HuH-7 (cell line): Measurements from ENCODE around the gene MKRN1.
A peak's percentile ranks its signal among the peaks of the same experiment; 100 is the strongest.
"Not testable (repeated sequence)": the region's sequence is repeated elsewhere in the genome, so short reads cannot be mapped to it uniquely, and the experiment has no call there.

Source experiments
- DNase-seq: peaks from one replicate; pipeline ENCODE4 v3.0.0; 2011; ENCODE audit warnings: low spot score

MKRN1 gene

GRCh38 chr7:140479062-140479738, at the start of gene MKRN1:
TSS of gene MKRN1 (minus strand) at chr7:140479505. CDS start at chr7:140479344, 161 bp downstream.
- peak; percentile 93 for DNase-seq

GRCh38 chr7:140526787-140527664, 47.7 kb upstream of the MKRN1 start:
- no peak for DNase-seq

DNA sequence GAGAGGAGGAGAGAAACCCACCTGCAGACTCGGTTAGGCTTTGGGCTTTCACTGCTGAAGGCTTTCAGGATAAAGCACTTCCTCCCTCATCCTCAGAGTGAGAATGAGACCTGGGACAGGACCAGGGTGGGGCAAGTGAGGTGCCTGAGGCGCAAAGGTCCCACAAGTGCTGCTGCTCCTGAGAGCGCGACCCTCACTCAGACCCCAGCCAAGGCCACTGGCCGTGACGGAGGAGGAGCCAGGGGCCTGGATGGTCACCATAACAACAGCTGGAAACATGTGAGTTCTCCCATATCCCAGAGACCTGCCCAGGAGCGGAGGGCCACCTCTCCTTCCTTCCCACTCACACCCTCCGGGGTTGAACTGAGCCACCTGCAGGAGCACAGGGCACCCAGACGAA, 46.9 kb upstream of the MKRN1 start:
- no peak for DNase-seq

GRCh38 chr7:140525743-140526142, 46.4 kb upstream of the MKRN1 start:
- no peak for DNase-seq

- DNase-seq = no peak
Observed at GRCh38 chr7:140521421-140521820, 42.1 kb upstream of the MKRN1 start.

DNA sequence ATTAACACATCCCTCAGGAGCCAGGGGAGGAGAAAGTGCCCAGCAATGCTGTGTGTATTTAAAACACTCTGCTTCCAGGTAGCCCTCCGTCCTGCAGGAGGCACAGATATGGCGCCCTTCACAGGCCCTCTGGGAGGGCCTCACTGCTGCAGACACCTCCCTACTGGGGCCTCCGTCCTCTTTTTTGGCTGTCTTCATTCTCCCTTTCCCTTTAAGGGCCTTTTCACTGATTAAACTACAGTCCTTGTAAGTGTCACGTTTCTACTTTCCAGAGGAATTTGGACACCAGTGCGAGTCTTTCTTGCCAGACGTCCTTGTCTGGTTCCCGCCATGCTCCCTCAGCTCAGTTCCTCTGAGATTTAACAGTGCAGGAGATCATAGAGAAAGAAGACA, 39.7 kb upstream of the MKRN1 start:
- DNase-seq = no peak

DNA sequence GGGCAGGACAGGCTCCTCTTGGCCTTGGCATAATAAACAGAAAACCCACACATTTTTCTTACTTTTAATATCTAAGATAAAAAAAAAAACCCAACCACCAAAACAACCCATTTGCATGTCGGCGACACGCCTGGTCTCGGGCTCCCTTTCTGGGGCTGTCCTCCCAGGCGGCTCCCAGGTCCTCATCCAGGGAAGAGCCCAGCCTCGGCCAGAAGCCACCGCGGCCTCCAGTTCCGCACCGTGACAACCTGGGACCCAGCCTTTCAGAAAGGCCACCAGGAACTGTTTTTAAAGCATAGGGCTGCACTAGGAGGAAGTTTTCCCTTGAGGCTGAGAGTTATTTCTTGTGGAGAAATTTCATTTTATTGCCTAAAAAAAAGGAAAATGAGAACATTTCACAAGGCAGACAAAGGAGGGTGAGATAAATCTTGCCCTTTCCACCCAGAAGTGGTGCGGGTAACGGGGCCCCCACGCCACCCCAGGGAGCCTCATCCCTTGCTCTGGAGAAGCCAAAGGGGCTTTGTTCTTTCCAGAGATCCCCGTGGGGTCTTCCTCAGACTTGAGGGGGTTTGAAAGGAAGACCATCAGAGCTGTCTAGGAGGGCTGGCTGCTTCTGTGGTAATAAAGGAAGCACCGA, 39.2 kb upstream of the MKRN1 start:
- no peak for DNase-seq

DNA sequence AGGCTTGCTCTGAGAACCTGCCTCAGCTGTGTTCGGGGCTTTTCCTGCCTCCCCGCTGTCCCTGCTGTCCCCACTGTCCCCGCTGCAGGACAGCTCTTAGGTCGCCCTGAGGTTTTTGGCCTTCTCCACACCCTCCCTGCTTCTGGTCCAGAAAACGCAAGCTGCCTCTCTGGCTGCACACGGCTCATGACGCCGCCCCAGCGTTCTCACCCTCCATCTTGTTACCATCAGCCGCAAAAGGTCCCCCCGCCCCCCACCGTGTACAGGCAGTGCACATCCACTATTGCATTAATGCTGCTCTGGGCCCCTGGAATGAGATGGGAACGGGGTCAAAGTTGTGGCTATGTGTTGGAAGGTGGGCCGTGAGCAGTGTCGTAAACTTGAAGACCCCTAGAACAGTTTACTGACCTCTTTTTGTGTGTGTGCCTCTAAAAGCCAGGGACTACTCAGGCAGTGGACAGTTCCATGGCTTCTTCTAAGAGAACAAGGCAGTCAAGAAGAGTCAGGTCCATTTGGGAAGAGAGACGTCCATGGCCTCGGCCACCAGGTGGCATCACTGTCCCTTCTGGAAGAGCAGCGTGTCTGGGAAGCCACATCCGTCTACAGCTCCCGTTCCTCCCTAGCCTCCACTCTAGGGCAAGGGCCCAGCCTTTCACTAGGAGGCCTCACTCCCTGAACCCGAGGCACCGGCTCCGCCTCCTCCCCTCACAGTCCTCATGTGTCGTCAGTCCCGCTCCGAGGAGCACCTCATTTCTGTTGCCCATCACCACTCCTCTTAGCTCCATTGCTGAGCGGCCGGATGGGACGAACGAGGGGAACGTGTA, 38.5 kb upstream of the MKRN1 start:
- DNase-seq = peak; percentile 96

GRCh38 chr7:140512317-140513000, 33.2 kb upstream of the MKRN1 start:
- DNase-seq = no peak

- no peak for DNase-seq
Observed at GRCh38 chr7:140509789-140510188, 30.5 kb upstream of the MKRN1 start.

GRCh38 chr7:140507556-140507955, 28.3 kb upstream of the MKRN1 start:
- not testable (repeated sequence) for DNase-seq

GRCh38 chr7:140506788-140507464, 27.6 kb upstream of the MKRN1 start:
- no peak for DNase-seq

- DNase-seq = no peak
Observed at GRCh38 chr7:140501966-140502365, 22.7 kb upstream of the MKRN1 start.

DNA sequence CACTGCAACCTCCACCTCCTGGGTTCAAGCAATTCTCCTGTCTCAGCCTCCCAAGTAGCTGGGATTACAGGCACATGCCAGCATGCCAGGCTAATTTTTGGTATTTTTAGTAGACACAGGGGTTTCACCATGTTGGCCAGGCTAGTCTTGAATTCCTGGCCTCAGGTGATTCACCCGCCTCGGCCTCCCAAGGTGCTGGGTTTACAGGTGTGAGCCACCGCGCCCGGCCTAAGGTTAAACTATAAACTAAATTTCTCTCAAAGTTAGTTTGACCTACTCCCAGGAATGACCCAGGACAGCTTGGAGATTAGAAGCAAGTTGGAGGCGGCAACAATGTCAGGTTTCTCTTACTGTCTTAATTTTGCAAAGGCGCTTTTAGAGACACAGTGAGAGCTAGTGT, 18.5 kb upstream of the MKRN1 start:
- not testable (repeated sequence) for DNase-seq

DNA sequence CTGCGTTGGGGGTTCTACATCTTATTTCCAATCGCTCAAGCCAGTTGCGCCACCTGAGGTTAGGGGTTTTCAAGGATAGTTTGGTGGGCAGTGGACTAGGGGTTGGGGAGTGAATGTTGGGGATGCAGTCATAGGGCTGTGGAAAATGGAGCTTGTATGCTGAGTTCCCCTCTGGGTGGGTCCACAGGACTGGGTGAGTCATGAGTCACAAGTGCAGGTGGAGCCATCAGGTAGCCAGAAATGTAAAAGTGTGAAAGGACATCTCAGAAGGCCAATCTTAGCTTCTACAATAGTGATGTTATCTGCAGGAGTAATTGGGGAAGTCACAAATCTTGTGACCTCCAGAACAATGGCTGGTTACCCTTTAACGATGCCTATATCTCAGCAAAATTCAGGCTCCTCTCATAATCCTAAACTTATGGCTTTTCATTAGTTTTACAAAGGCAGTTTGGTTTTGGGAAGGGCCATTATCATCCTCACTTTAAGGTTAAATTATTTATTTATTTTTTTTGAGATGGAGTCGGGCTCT, 18.0 kb upstream of the MKRN1 start:
- DNase-seq = no peak

DNA sequence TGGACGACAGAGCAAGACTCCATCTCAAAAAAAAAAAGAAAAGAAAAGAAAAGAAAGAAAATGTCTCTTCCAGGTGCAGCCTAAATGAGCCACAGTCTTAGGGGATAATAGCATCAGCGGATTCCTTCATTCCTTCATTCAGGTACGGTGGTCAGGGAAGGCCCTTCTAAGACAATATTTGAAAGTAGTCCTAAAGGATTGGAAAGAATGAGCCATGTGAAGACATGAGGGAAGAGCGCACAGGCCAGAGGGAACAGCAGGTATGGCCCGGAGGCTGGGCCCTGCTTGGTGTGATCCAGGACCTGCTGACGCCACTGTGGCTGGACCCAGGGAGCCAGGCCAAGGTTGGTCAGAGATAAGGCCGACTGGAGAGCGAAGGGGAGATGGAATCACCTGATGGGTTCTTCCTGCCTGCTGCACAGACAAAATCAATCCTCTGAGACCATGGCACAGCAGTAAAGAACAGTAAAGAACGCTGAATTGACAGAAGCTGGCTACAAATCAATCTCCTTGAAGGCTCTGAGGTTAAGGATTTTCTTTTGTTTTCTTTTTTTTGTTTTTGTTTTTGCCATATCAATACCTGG, 16.3 kb upstream of the MKRN1 start:
- no peak for DNase-seq

GRCh38 chr7:140494867-140495266, 15.6 kb upstream of the MKRN1 start:
- DNase-seq = no peak

DNA sequence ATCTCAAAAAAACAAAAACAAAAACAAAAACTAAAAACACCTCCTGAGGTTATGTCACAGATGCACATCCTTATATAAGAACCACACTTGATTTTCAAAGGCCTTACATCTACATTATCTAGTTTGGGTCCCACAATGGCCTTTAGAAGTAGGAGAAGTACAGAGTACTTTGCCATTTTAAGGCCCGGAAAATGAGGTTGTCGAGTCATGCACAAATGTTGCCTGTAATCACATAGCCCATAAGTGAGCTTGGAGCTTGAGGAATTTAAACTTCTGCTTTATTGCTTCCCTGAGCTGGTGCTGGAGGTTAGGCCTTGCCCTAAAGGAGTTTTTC, 9.7 kb upstream of the MKRN1 start:
- DNase-seq = no peak

GRCh38 chr7:140485500-140486265, 6.4 kb upstream of the MKRN1 start:
- DNase-seq = no peak
